Pancreas (tissue), 10 donors: ENCODE measurements around the gene SPECC1L. TPM values are rescaled to one million over a fixed set of nuclear protein-coding genes. Genes with fewer than 3 reads are reported as not detected.
A peak's percentile ranks its signal among the peaks of the same experiment; 100 is the strongest.

Experiments
- ATAC-seq, 4 donors: fragments of 200-7000 bp; cut with Tn5 transposase; one replicate each; pipeline versions ENCODE4 v1.8.0 to v1.9.1; 2020; ENCODE audit warnings: mild to moderate bottlenecking in 4 of 4, moderate library complexity in 4 of 4
- DNase-seq, 6 donors: peaks; one replicate each; pipeline ENCODE4 v3.0.0-alpha.2; 2020
- FAIRE-seq: peaks from 2 replicates; lab custom pipeline; 2012; peaks lifted over from hg19 to GRCh38; lab: Jason Lieb, UNC
- H3K27ac ChIP-seq, 4 donors: fragments of 200-600 bp; sonication (generic); 1 replicate in 3 of 4; 2 replicates in 1 of 4; pipeline versions ENCODE4 v1.5.0 to v1.8.0; 2020
- H3K27me3 ChIP-seq, 4 donors: fragments of 200-600 bp; one replicate each; pipeline ENCODE4 v1.8.0; 2021
- H3K36me3 ChIP-seq, 3 donors: fragments of 200-600 bp; sonication (generic) in 1 of 3; one replicate each; pipeline versions ENCODE4 v1.5.0 to v1.8.0; 2020 to 2021
- H3K4me1 ChIP-seq, 3 donors: fragments of 200-600 bp; one replicate each; pipeline ENCODE4 v1.8.0; 2021
- H3K4me3 ChIP-seq, 4 donors: fragments of 200-600 bp; sonication (generic) in 2 of 4; one replicate each; pipeline versions ENCODE4 v1.5.0 to v1.8.0; 2020 to 2021
- H3K9me3 ChIP-seq, 4 donors: fragments of 200-600 bp; one replicate each; pipeline ENCODE4 v1.8.0; 2021
- CTCF ChIP-seq, 4 donors: fragments of 200-600 bp; sonication (generic) in 3 of 4; IDR thresholded peaks; one replicate each; pipeline versions ENCODE4 v1.5.0 to v1.8.0; 2021; ENCODE audit warnings: antibody characterized with exemption in 4 of 4
- WGBS, 2 donors: extraction: QIAGEN DNeasy Blood & Tissue Kit; methylation state at CpG; one replicate each; pipeline ENCODE4 v1.1.7; 2013; 5-methylcytosine and 5-hydroxymethylcytosine counted together
- intact Hi-C, 3 donors: fragments of 100-400 bp; cut with DNase I; formaldehyde crosslinking; loops; one replicate each; pipeline versions ENCODE4 v1.11.1 to v1.14.2; 2022
- polyA plus RNA-seq, 2 donors: library from polyadenylated mRNA; stranded (reverse); fragments of 200-250 nt; gene quantifications; one replicate each; pipeline ENCODE4 v1.2.3, GENCODE V29; 2013
- total RNA-seq, 6 donors: library from RNA; stranded (reverse); fragmentation: NEBNext Ultra II Directional in 4 of 6; extraction: Animal tissue kit (Norgen Biotek cat#: 25700) in 4 of 6; gene quantifications; one replicate each; pipeline versions ENCODE4 v1.2.1 to v1.2.4, GENCODE V29; 2021 to 2023
- donor health status: healthy with polysubstance abuse.
- donor health status: DM: no; HTN: no; CAD: no; lungs with moderate emphysema.
- donor health status: DM: no; HTN: no; CAD: no.
- donor health status: control.
- donor health status: control.
- donor health status: Bipolar disorder and iron deficiency.
- donor health status: DM: yes; HTN: yes; CAD: no.
- donor health status: DM: no; HTN: no; CAD: no.
- donor health status: DM: no; HTN: no; CAD: no.
- donor health status: DM: yes; HTN: yes; CAD: no.

Gene SPECC1L
- total and polyA plus RNA-seq, 8 donors, result 8.6 to 36.3 (median 26.5) TPM

- H3K27me3 ChIP-seq, result no peaks in the 10 kb centered on the region
- DNase-seq (peak; percentile 36 to 88 (median 75)), FAIRE-seq (no peak), ATAC-seq (peak; percentile 78 to 87 (median 80))
- intact Hi-C loops, result loop anchor here in 1 of 3 donors (5.0 kb wide), 1 partner anchor 44 kb away; no protein-coding TSS in a partner anchor
- H3K9me3 ChIP-seq, result no peaks in the 10 kb centered on the region
- no peaks in the 10 kb centered on the region for H3K4me1 ChIP-seq
- no peaks in the 10 kb centered on the region for H3K36me3 ChIP-seq
- 32 to 34% methylated on average over 16 to 18 of the region's 18 CpGs for WGBS, 2 donors
- peak in 3 of 4 donors; percentile 37 to 47 (median 38) for TF ChIP-seq CTCF (IDR thresholded peaks at IDR 0.05)
- no peak overlapping the region for H3K27ac ChIP-seq
- no peak overlapping the region for H3K4me3 ChIP-seq
Observed at GRCh38 chr22:24230911-24231656, 39.5 kb upstream of the SPECC1L start.

DNA sequence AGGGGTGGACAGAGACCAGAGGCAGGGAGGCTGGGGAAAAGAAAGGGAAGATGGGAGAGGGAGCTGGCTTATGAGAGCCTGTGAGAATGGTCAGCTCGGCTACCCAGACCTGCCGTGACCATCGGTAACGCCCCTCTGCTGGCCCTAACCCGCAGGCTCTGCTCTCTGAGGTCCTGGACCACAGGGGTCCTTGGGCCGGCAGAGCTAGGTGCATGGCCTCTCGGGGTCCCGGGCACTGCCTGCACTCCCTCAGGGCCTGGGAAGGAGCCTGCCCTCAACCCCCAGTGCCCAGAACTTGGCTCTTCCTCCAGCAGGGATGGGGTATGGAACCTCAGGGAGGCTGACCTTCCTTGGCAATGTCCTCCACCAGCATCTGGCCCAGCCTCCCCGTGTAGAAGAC lies 38.9 kb upstream of the SPECC1L start:
- H3K9me3 ChIP-seq, result no peaks in the 10 kb centered on the region
- no peaks in the 10 kb centered on the region for H3K4me1 ChIP-seq
- 78 to 80% methylated on average over 4 to 9 of the region's 9 CpGs for WGBS, 2 donors
- H3K36me3 ChIP-seq, result no peaks in the 10 kb centered on the region
- intact Hi-C loops, result loop anchor here in 1 of 3 donors (5.0 kb wide), 1 partner anchor 44 kb away; no protein-coding TSS in a partner anchor
- peak in 1 of 6 donors; percentile 51 for DNase-seq
- no peak for TF ChIP-seq CTCF (IDR thresholded peaks at IDR 0.05)
- H3K4me3 ChIP-seq, result no peak overlapping the region
- H3K27me3 ChIP-seq, result no peaks in the 10 kb centered on the region
- ATAC-seq, result no peak
- H3K27ac ChIP-seq, result no peak overlapping the region
- no peak for FAIRE-seq

GRCh38 chr22:24232124-24232523 lies 38.5 kb upstream of the SPECC1L start:
- no peak for FAIRE-seq
- Histone ChIP-seq H3K4me3 (no peak overlapping the region), H3K27ac (no peak overlapping the region), H3K4me1 (no peaks in the 10 kb centered on the region), H3K9me3 (no peaks in the 10 kb centered on the region), H3K27me3 (no peaks in the 10 kb centered on the region), H3K36me3 (no peaks in the 10 kb centered on the region)
- 84 to 87% methylated on average over 6 of the region's 6 CpGs for WGBS, 2 donors
- intact Hi-C loops, result loop anchor here in 1 of 3 donors (5.0 kb wide), 1 partner anchor 45 kb away; no protein-coding TSS in a partner anchor
- no peak for TF ChIP-seq CTCF (IDR thresholded peaks at IDR 0.05)
- ATAC-seq, result no peak
- DNase-seq, result peak in 1 of 6 donors; percentile 59

GRCh38 chr22:24232725-24233124 lies 37.9 kb upstream of the SPECC1L start:
- ATAC-seq (no peak), FAIRE-seq (no peak), DNase-seq (no peak)
- 89 to 95% methylated on average over 14 to 15 of the region's 15 CpGs for WGBS, 2 donors
- intact Hi-C loops, result loop anchor here in 1 of 3 donors (5.0 kb wide), 1 partner anchor 45 kb away; no protein-coding TSS in a partner anchor
- no peak overlapping the region for H3K4me3 ChIP-seq
- no peaks in the 10 kb centered on the region for H3K27me3 ChIP-seq
- no peaks in the 10 kb centered on the region for H3K36me3 ChIP-seq
- no peak for TF ChIP-seq CTCF (IDR thresholded peaks at IDR 0.05)
- no peak overlapping the region for H3K27ac ChIP-seq
- no peaks in the 10 kb centered on the region for H3K9me3 ChIP-seq
- H3K4me1 ChIP-seq, result no peaks in the 10 kb centered on the region

GRCh38 chr22:24233235-24233634 lies 37.4 kb upstream of the SPECC1L start:
- no peaks in the 10 kb centered on the region for H3K9me3 ChIP-seq
- H3K27me3 ChIP-seq, result no peaks in the 10 kb centered on the region
- TF ChIP-seq CTCF (IDR thresholded peaks at IDR 0.05), result no peak
- no peak overlapping the region for H3K27ac ChIP-seq
- H3K4me1 ChIP-seq, result no peaks in the 10 kb centered on the region
- intact Hi-C loops, result loop anchor here in 1 of 3 donors (5.0 kb wide), 1 partner anchor 46 kb away; no protein-coding TSS in a partner anchor
- 91 to 93% methylated on average over 11 to 13 of the region's 13 CpGs for WGBS, 2 donors
- H3K4me3 ChIP-seq, result no peak overlapping the region
- ATAC-seq (no peak), DNase-seq (peak in 1 of 6 donors; percentile 64), FAIRE-seq (no peak)
- no peaks in the 10 kb centered on the region for H3K36me3 ChIP-seq
